ENCODE measurements around the gene CFAP97D1.

CFAP97D1 gene

DNA sequence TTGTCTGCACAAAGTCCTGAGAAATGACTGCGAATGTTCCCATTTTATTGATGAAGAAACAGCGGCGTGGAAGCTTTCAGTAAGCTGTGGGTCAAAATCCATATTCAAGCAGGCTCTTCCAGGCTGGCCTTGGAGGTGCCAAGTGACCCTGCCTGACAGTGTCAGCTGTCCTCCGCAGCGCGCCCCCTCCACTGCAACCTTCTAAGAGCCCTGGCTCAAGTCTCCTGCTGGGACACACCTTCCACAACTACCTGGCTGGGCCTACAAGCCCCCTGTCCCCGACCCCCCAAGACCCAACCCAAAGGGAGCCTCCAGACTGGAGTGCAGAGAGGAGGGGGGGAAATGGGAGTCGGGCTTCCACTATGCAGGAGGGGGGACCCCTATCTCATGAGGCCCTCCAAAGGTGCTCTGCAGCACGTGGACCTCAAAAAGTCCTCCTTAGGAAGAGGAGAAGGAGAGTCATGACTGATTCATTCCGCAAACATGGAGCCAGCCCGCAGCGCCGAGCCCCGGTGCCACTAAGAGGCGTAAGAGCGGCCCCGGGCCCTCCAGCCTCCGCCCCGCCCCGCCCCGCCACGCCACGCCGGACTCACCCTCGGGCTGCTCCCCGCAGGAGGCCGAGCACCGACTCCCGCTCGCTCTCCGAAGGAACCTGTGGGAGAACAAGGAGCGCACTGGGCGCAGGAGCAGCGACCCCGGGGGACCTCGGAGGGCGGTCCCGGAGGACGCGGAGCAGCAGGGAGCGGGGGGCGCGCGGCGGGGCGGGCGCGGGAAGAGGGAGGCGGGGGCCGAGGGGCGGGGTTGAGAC lies 52.1 kb downstream of the CFAP97D1 start:
- H3K36me3 ChIP-seq (ENCODE audit: control insufficient read depth, low read depth, low read length), result peaks cover 9% of the 10 kb centered on the region
- H3K9me3 ChIP-seq (ENCODE audit: control insufficient read depth, low read depth, low read length), result no peaks in the 10 kb centered on the region
- peaks cover 24% of the 10 kb centered on the region for H3K27me3 ChIP-seq (ENCODE audit: control insufficient read depth, insufficient read depth, low read length)
- peak overlapping the region; percentile 73 for H3K4me3 ChIP-seq (ENCODE audit: low read length)
- no peak overlapping the region for H3K27ac ChIP-seq (ENCODE audit: low read length)
- H3K9ac ChIP-seq (ENCODE audit: low read length), result no peak overlapping the region
- peaks cover 6% of the 10 kb centered on the region for H3K4me1 ChIP-seq (ENCODE audit: control insufficient read depth, low read depth, low read length)

DNA sequence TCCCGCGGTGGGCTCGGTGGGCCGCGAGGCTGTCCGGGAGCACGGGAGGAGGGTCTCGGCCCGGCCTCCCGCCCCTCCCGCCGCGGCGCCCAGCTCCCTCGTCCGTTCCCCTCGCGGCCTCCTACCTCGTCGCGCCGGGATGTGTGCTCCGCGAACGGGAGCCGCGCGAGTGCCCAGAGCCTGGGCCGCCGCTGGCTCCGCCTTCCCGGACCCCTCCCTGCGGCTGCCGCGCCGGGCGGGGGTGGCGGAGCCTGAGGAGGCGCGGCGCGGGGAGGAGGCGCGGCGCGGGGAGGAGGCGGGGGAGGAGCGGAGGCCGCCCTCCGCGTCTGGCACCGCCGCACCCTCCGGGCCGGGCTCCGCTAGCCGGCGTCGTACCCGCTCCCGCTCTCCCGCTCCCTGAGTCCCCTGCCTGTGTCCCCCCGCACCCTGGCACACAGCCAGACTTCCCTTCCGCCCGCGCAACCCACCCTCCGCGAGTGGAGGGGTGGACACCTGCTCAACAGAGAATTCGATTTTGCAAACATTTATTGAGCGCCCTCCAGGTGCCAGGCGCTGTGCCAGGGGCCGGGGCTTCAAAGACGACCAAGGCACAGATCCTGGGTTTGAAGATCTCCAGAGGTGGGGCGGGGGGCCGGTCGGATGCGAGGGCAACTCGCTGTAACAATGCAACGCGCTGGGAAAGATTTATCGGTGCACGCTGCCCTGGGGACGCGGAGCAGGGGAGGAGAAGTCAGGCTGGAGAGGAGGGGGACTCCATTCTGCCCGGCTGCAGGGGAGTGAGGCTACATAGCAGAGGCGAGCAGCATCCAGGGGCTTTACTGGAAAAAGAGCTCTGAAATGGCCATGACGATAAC lies 53.0 kb downstream of the CFAP97D1 start, which contains the start of gene MPP3:
Gene MPP3 (minus strand): TSS at position 171 of the 854 bp plus-strand sequence. CDS start 1,240 bp downstream, outside the sequence.
- peaks cover 24% of the 10 kb centered on the region for H3K27me3 ChIP-seq (ENCODE audit: control insufficient read depth, insufficient read depth, low read length)
- H3K27ac ChIP-seq (ENCODE audit: low read length), result no peak within 1 kb of the TSS
- peak within 1 kb of the TSS; percentile 73 for H3K4me3 ChIP-seq (ENCODE audit: low read length)
- H3K4me1 ChIP-seq (ENCODE audit: control insufficient read depth, low read depth, low read length), result peaks cover 6% of the 10 kb centered on the region
- peaks cover 9% of the 10 kb centered on the region for H3K36me3 ChIP-seq (ENCODE audit: control insufficient read depth, low read depth, low read length)
- H3K9me3 ChIP-seq (ENCODE audit: control insufficient read depth, low read depth, low read length), result no peaks in the 10 kb centered on the region
- H3K9ac ChIP-seq (ENCODE audit: low read length), result peak within 1 kb of the TSS; percentile 22

DNA sequence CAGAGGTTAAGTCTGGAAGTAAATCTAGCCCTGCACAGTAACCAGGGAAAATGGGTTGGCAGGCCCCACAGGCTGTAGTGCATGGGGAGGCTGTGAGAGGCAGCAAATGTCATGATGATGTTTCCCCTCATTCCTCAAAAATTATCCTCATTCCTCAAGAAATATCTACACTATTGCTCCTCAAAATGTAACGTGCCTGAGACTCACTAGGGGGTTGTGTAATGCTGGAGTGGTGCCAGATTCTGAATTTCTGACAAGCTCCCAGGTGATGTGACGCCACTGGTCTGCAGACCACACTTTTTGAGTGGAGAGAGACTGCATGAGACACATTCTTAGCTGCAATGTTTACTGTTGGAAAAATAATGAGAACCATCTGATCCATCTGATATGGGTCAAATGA lies 53.9 kb downstream of the CFAP97D1 start:
- H3K36me3 ChIP-seq (ENCODE audit: control insufficient read depth, low read depth, low read length), result peaks cover 9% of the 10 kb centered on the region
- H3K9me3 ChIP-seq (ENCODE audit: control insufficient read depth, low read depth, low read length), result no peaks in the 10 kb centered on the region
- H3K27me3 ChIP-seq (ENCODE audit: control insufficient read depth, insufficient read depth, low read length), result peaks cover 24% of the 10 kb centered on the region
- H3K27ac ChIP-seq (ENCODE audit: low read length), result no peak overlapping the region
- no peak overlapping the region for H3K9ac ChIP-seq (ENCODE audit: low read length)
- peaks cover 6% of the 10 kb centered on the region for H3K4me1 ChIP-seq (ENCODE audit: control insufficient read depth, low read depth, low read length)
- H3K4me3 ChIP-seq (ENCODE audit: low read length), result peak overlapping the region; percentile 73
